GM15510 (cell line): Measurements from ENCODE around the gene ALMS1.

ENCODE experiments used
- POLR2A ChIP-seq: IDR thresholded peaks from 3 replicates; pipeline ENCODE4 v1.6.1; 2011; ENCODE audit warnings: borderline replicate concordance; ENCODE audit not compliant: insufficient read length; ENCODE audit errors: extremely low read depth

ALMS1 gene

DNA sequence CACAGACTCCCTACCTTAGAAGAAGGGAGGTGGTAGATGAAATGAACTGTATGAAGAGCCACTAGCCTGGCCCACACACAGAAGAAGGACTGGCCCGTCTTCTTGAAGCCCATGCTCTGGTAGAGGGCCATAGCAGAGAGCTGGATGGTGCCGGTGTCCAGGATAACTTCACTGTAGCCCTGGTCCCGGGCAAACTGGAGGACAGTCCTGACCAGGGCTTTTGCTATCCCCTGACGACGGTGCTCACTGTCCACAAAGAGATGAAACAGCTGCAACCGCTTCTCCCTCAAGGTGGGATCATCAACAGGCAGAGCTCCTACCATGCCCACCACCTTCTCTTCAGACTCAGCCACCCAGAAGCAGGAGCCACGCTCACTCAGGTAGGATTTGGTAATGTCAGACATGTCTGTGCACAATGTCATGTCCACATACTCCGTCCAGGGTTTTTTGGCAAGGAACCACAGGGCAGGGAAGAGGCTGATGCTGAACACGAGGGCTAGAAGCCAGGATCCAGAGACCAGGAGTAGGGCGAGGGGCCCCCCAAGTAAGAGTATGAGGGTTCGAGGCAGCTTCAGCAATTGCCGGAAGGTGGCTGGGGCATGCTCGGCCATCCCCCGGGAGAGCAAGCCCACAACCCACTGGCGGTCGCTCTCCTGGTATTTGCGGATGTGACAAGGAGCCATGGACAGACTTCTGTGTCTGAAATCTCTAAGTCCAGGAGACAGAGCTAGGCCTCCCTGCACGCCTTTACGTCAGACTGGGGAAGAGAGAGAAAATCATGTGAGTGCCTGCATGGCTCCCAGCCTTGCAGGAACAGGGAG, 255.5 kb downstream of the ALMS1 start:
- TF ChIP-seq POLR2A, result no peak

DNA sequence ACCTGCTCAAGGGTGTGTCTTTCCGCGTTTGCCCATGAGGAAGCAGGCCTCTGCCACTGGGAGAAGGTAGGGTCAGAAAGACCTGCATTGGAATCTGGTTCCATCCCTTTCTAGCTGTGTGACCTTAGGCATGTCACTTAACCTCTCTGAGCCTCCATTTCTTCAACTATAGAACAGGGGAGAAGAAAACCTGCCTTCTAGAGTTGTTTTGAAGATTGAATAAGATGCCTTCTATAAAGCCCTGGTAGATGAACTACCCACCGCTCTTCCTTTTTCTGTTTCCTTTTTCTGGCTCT, 256.1 kb downstream of the ALMS1 start:
- no peak for TF ChIP-seq POLR2A

DNA sequence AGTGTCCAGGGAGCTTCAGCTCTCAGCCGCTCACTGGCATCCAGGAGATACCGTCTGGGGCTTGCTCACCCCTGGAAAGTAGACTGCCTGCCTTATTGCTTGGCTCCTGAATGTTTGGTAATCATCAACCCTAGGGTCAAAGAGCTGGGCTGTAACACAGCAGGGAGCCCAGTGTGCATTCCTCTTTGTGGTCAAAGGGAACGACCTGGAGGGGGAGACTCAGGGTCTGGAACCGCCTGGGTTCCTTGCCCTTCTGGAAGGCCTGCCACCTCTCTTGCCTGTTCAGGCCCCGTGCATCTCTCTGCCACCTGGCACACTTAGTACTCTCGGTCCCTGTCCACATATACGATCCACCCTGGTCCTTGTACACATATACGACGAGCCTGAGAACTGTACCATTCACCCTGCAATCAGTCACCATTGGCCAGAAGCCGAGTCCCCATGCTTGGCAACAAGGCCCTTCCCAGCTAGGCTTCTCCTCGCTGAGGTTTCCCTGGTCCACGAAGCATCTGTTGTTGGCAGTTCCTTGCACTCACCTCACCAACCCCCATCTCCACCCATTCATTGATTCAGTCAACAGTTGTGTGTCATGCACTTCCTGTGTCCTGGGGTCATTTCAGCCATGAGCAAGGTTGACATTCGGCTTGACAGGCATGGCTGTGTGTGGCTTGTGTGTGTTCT, 256.8 kb downstream of the ALMS1 start, which contains the start of gene NAT8:
Gene NAT8, minus strand, starts transcription at position 85 of the 681 bp plus-strand sequence. CDS start 794 bp downstream, outside the sequence.
- no peak for TF ChIP-seq POLR2A

DNA sequence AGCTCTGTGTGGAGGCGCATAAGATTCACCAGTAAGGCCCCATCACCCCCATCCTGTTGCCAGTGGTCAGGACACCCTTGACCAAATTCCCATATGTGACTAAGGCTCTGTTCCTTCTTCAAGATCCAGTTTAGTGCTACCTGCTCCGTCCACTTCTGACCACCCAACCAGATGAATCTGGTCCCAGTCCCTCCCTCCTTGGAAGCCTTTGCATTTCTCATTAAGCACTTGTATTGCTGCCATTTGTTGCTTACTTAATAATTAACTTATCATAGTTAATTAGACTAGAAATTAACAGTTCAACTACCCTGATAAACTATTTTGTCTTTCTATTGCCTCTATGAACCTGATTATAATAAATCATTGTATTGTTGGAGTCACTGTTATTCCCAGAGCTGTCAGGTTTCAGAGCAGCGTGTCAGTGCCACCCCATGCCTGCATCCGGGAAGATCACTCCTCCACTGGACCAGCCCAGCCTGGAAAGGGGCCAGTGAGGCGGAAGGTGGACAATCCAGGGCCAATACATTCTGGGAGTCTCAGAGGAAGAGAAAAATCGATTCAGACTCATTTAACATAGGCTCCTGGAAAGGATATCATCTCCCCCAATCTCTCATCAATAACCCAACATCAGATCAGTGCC, 266.1 kb downstream of the ALMS1 start:
- no peak for TF ChIP-seq POLR2A

DNA sequence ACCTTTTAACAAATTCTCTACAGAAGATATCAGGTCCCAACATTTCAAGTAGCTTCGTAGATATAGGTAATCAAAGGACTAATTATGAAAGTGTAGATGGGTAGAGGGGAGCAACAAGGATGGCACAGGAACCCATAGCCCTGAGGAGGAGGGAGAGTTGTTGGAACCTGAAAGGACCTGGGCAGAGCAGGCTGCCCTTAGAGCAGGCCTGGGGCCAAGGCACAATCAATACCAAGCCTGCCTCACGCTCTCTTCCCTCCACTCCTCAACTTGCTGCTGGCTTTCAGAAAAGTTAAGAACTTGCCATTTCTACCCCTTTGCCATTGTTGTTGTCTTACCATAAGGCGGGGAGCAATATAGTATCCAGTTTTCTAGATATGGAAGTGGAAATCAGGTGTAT, 266.7 kb downstream of the ALMS1 start:
- no peak for TF ChIP-seq POLR2A

DNA sequence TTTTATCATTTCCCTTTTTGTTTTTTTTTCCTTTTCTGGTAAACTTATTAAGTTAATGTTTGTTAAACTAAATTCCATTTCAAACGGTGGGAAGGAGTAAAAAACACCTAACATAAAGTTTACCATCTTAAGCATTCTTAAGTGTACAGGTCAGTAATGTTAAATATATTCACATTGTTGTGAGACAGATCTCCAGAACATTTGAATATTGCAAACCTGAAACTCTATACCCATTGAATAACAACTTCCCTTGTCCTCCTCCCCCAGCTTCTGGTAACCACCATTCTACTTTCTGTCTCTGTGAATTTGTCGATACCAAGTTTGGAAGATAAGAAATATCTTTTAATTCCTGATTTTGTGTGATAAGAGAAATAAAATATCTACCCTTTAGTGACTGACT, 268.5 kb downstream of the ALMS1 start:
- TF ChIP-seq POLR2A, result no peak
